Bronchial epithelial cell (primary cell): ENCODE results near the gene FRK. TPM values are rescaled to one million over a fixed set of nuclear protein-coding genes. Genes with fewer than 3 reads are reported as not detected.

Experiments
- DNase-seq: peaks from one replicate; pipeline ENCODE4 v3.0.0-alpha.2; 2010; ENCODE audit warnings: low read depth
- FAIRE-seq: peaks from 2 replicates; lab custom pipeline; 2011; peaks lifted over from hg19 to GRCh38; lab: Jason Lieb, UNC
- H3K27me3 ChIP-seq: 2 replicates; pipeline ENCODE4 v1.5.1; 2011; ENCODE audit warnings: low read length; ENCODE audit not compliant: control insufficient read depth, insufficient read depth
- H3K36me3 ChIP-seq: 2 replicates; pipeline ENCODE4 v1.5.1; 2011; ENCODE audit warnings: low read length; ENCODE audit not compliant: control insufficient read depth, insufficient read depth
- H3K4me3 ChIP-seq: 2 replicates; pipeline ENCODE4 v1.5.1; 2011; ENCODE audit warnings: mild to moderate bottlenecking, low read depth, low read length, control low read depth
- total RNA-seq: library from RNA; depleted of rRNA; stranded (reverse); fragments of >200 nt; gene quantifications from 2 replicates; pipeline ENCODE4 v1.2.1, GENCODE V29; 2014
- TF ChIP-seq, protein P1 (sequence below): IDR thresholded peaks from 2 replicates; pipeline ENCODE4 v1.5.1; 2011; ENCODE audit warnings: mild to moderate bottlenecking, moderate library complexity, low read length, control low read depth, inconsistent platforms; ENCODE audit not compliant: insufficient read depth, severe bottlenecking

FRK gene
- total RNA-seq, 1 donor from 2014 or later = 1.3 TPM

DNA sequence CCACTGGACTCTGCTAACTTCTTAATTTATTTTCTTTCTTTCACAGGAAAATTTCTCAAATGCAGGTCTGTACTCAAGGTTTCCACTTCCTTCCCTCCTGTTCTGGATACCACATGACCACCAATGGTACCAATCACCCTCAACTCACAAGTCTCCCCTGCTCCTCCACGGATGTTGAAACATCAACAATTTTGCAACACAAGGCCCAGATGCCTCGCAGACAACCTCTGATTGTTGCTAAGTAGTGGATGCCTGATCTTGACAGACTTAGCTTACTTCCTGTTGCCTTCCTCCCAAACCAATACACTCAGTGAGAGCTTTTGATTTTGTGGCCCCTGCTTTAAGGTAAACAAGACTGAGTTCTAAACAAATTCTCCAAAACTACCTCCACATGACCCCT, 146.6 kb downstream of the FRK start:
- DNase-seq = no peak
- TF ChIP-seq, protein P1, sequence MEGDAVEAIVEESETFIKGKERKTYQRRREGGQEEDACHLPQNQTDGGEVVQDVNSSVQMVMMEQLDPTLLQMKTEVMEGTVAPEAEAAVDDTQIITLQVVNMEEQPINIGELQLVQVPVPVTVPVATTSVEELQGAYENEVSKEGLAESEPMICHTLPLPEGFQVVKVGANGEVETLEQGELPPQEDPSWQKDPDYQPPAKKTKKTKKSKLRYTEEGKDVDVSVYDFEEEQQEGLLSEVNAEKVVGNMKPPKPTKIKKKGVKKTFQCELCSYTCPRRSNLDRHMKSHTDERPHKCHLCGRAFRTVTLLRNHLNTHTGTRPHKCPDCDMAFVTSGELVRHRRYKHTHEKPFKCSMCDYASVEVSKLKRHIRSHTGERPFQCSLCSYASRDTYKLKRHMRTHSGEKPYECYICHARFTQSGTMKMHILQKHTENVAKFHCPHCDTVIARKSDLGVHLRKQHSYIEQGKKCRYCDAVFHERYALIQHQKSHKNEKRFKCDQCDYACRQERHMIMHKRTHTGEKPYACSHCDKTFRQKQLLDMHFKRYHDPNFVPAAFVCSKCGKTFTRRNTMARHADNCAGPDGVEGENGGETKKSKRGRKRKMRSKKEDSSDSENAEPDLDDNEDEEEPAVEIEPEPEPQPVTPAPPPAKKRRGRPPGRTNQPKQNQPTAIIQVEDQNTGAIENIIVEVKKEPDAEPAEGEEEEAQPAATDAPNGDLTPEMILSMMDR = no peak
- no peak for FAIRE-seq

GRCh38 chr6:115909923-115910546, 150.7 kb downstream of the FRK start:
- TF ChIP-seq, protein P1 = no peak
- no peak for FAIRE-seq
- H3K36me3 ChIP-seq = no peaks in the 10 kb centered on the region
- no peaks in the 10 kb centered on the region for H3K27me3 ChIP-seq
- H3K4me3 ChIP-seq = no peak overlapping the region
- no peak for DNase-seq

More for the DNA sequence above, 146.6 kb downstream of the FRK start:
- Histone ChIP-seq H3K4me3 (no peak overlapping the region), H3K36me3 (no peaks in the 10 kb centered on the region), H3K27me3 (no peaks in the 10 kb centered on the region)

GRCh38 chr6:115908906-115909559, 151.7 kb downstream of the FRK start:
- Histone ChIP-seq H3K4me3 (no peak overlapping the region), H3K36me3 (no peaks in the 10 kb centered on the region), H3K27me3 (no peaks in the 10 kb centered on the region)
- FAIRE-seq = no peak
- TF ChIP-seq, protein P1 = no peak
- DNase-seq = no peak

GRCh38 chr6:115905471-115905870, 155.2 kb downstream of the FRK start:
- TF ChIP-seq, protein P1 = no peak

DNA sequence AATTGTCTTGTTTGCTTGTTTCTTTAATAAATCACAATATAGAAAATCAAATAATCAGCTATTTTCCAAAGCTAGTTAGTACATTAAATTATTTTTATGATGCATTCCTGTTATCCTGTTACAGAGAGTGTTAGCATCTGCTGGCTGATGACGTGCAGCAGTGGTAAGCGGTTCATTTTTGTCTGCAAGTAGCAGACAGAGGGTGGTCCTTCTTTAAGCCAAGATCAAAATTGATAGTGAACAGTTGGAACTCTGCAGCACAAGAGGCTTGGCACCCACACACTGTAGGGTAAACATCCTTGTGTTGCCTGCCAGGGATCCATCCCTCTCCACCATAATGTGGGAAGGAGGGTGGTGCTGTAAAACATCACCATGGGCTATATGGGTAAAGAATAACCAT, 158.3 kb downstream of the FRK start:
- TF ChIP-seq, protein P1 = no peak
- no peaks in the 10 kb centered on the region for H3K36me3 ChIP-seq
- H3K27me3 ChIP-seq = no peaks in the 10 kb centered on the region
- no peak overlapping the region for H3K4me3 ChIP-seq
- FAIRE-seq (no peak), DNase-seq (no peak)

More at GRCh38 chr6:115905471-115905870, 155.2 kb downstream of the FRK start:
- DNase-seq (no peak), FAIRE-seq (no peak)
- Histone ChIP-seq H3K27me3 (no peaks in the 10 kb centered on the region), H3K36me3 (no peaks in the 10 kb centered on the region), H3K4me3 (no peak overlapping the region)

- FAIRE-seq (no peak), DNase-seq (no peak)
- no peak overlapping the region for H3K4me3 ChIP-seq
- H3K27me3 ChIP-seq = no peaks in the 10 kb centered on the region
- H3K36me3 ChIP-seq = no peaks in the 10 kb centered on the region
- TF ChIP-seq, protein P1 = no peak
Measured at GRCh38 chr6:115901896-115902295, 158.8 kb downstream of the FRK start.
